DMS53 (cell line): ENCODE measurements around the gene C1QTNF9.
"Not testable (repeated sequence)": the region's sequence is repeated elsewhere in the genome, so short reads cannot be mapped to it uniquely, and the experiment has no call there.

Experiments
- DNase-seq: peaks from one replicate; lab custom pipeline; 2025; lab: John Stamatoyannopoulos, UW

The C1QTNF9 gene

GRCh38 chr13:24282256-24282655 is 27.1 kb upstream of the C1QTNF9 start:
- DNase-seq = no peak

GRCh38 chr13:24284889-24285565 is 24.4 kb upstream of the C1QTNF9 start:
- no peak for DNase-seq

GRCh38 chr13:24286624-24287023 is 22.8 kb upstream of the C1QTNF9 start:
- no peak for DNase-seq

GRCh38 chr13:24287748-24288287 is 21.6 kb upstream of the C1QTNF9 start:
- DNase-seq = no peak

- no peak for DNase-seq
Observed at GRCh38 chr13:24288870-24289269, 20.5 kb upstream of the C1QTNF9 start.

- DNase-seq = no peak
Observed at GRCh38 chr13:24290280-24290932, 19.0 kb upstream of the C1QTNF9 start.

- no peak for DNase-seq
Observed at GRCh38 chr13:24292481-24292880, 16.9 kb upstream of the C1QTNF9 start.

GRCh38 chr13:24293746-24294145 is 15.6 kb upstream of the C1QTNF9 start:
- DNase-seq = no peak

GRCh38 chr13:24299488-24300114 is 9.8 kb upstream of the C1QTNF9 start:
- DNase-seq = no peak

- DNase-seq = no peak
Observed at GRCh38 chr13:24301434-24301833, 7.9 kb upstream of the C1QTNF9 start.

GRCh38 chr13:24301911-24302310 is 7.5 kb upstream of the C1QTNF9 start:
- DNase-seq = no peak

- no peak for DNase-seq
Observed at GRCh38 chr13:24304620-24305019, 4.8 kb upstream of the C1QTNF9 start.

GRCh38 chr13:24306632-24307031 is 2.7 kb upstream of the C1QTNF9 start:
- peak; percentile 41 for DNase-seq

- peak; percentile 94 for DNase-seq
Observed at GRCh38 chr13:24307211-24308067, 1.9 kb upstream of the C1QTNF9 start.

GRCh38 chr13:24308068-24308445 is 1.3 kb upstream of the C1QTNF9 start:
- no peak for DNase-seq

- DNase-seq = no peak
Observed at GRCh38 chr13:24308488-24309020, 826 bp upstream of the C1QTNF9 start.

GRCh38 chr13:24313439-24313838 is 4.1 kb downstream of the C1QTNF9 start:
- peak; percentile 30 for DNase-seq

GRCh38 chr13:24317835-24318234 is 8.5 kb downstream of the C1QTNF9 start:
- DNase-seq = not testable (repeated sequence)

- DNase-seq = not testable (repeated sequence)
Observed at GRCh38 chr13:24318878-24319277, 9.5 kb downstream of the C1QTNF9 start.

GRCh38 chr13:24319641-24320040 is 10.3 kb downstream of the C1QTNF9 start:
- not testable (repeated sequence) for DNase-seq

GRCh38 chr13:24321416-24321815 is 12.0 kb downstream of the C1QTNF9 start:
- DNase-seq = not testable (repeated sequence)

- DNase-seq = peak; percentile 37
Observed at GRCh38 chr13:24322470-24322869, 13.1 kb downstream of the C1QTNF9 start.
